HEK293 (cell line): ENCODE measurements around the gene LYVE1.

ENCODE experiments used
- CTCF ChIA-PET: fragments of 350-600 bp; formaldehyde crosslinking; extraction: SDS; loops from one replicate; lab custom pipeline; 2021; ENCODE audit warnings: antibody characterized with exemption; lab: Yijun Ruan, JAX
- POLR2A ChIA-PET: fragments of 300-600 bp; formaldehyde crosslinking; extraction: SDS; loops from one replicate; lab custom pipeline; 2020; ENCODE audit warnings: antibody characterized with exemption, inconsistent platforms; lab: Yijun Ruan, JAX
- H3K27ac ChIP-seq: fragments of 200-500 bp; sonication (Bioruptor generic); 2 replicates; pipeline ENCODE4 v1.5.1; 2014; ENCODE audit warnings: low read depth, low read length, control low read depth, inconsistent platforms; ENCODE audit errors: extremely low read depth
- H3K36me3 ChIP-seq, 2 experiments: fragments of 200-500 bp in 1 of 2; sonication (Bioruptor generic) in 1 of 2; 1 replicate in 1 of 2; 2 replicates in 1 of 2; pipeline ENCODE4 v1.5.1; 2014 to 2017; ENCODE audit warnings: inconsistent platforms in 2 of 2, low read length in 2 of 2; ENCODE audit not compliant: control insufficient read depth in 2 of 2, insufficient read depth in 1 of 2
- H3K4me1 ChIP-seq: fragments of 200-500 bp; sonication (Bioruptor generic); 2 replicates; pipeline ENCODE4 v1.5.1; 2014; ENCODE audit warnings: mild to moderate bottlenecking, low read length, inconsistent platforms; ENCODE audit not compliant: control insufficient read depth, insufficient read depth
- H3K4me3 ChIP-seq: 2 replicates; pipeline ENCODE4 v1.5.1; 2011; ENCODE audit warnings: low read depth, mild to moderate bottlenecking, control low read depth, low read length, moderate library complexity
- H3K9me3 ChIP-seq: fragments of 200-500 bp; sonication (Bioruptor generic); 2 replicates; pipeline ENCODE4 v1.5.1; 2014; ENCODE audit warnings: low read depth, low read length, inconsistent platforms; ENCODE audit not compliant: control insufficient read depth, insufficient read depth
- FEZF1 ChIP-seq: fragments of 450-650 bp; formaldehyde crosslinking; IDR thresholded peaks from 2 replicates; pipeline ENCODE4 v1.5.1; 2016; ENCODE audit warnings: missing biosample characterization, missing genetic modification characterization
- HOXA7 ChIP-seq: sonication (generic); formaldehyde crosslinking; IDR thresholded peaks from 2 replicates; pipeline ENCODE4 v1.8.1; 2022; ENCODE audit warnings: missing genetic modification reagents, borderline replicate concordance
- KLF10 ChIP-seq: fragments of 450-650 bp; IDR thresholded peaks from 2 replicates; pipeline ENCODE4 v1.5.1; 2018; ENCODE audit warnings: missing biosample characterization, mild to moderate bottlenecking, missing genetic modification characterization
- KLF7 ChIP-seq: fragments of 450-650 bp; formaldehyde crosslinking; IDR thresholded peaks from 2 replicates; pipeline ENCODE4 v1.5.1; 2016; ENCODE audit warnings: missing biosample characterization, missing genetic modification characterization, borderline replicate concordance
- MEIS1 ChIP-seq: sonication (generic); formaldehyde crosslinking; IDR thresholded peaks from 2 replicates; pipeline ENCODE4 v1.8.1; 2022; ENCODE audit warnings: missing genetic modification reagents, mild to moderate bottlenecking, borderline replicate concordance
- SALL2 ChIP-seq: fragments of 450-650 bp; formaldehyde crosslinking; IDR thresholded peaks from 2 replicates; pipeline ENCODE4 v1.5.0; 2017; ENCODE audit warnings: missing biosample characterization, mild to moderate bottlenecking, missing genetic modification characterization, borderline replicate concordance
- SCRT1 ChIP-seq: fragments of 450-650 bp; formaldehyde crosslinking; IDR thresholded peaks from 2 replicates; pipeline ENCODE4 v1.5.1; 2016; ENCODE audit warnings: missing biosample characterization, missing genetic modification characterization, borderline replicate concordance
- ZEB2 ChIP-seq: fragments of 450-650 bp; formaldehyde crosslinking; IDR thresholded peaks from 2 replicates; pipeline ENCODE4 v1.5.1; 2016; ENCODE audit warnings: missing biosample characterization, missing genetic modification characterization
- ZFHX2 ChIP-seq: fragments of 450-650 bp; formaldehyde crosslinking; conservative IDR thresholded peaks from 2 replicates; pipeline ENCODE4 v1.5.1; 2016; ENCODE audit warnings: missing biosample characterization, missing genetic modification characterization
- ZNF138 ChIP-seq: fragments of 450-650 bp; formaldehyde crosslinking; IDR thresholded peaks from 2 replicates; pipeline ENCODE4 v1.5.1; 2016; ENCODE audit warnings: missing biosample characterization, missing genetic modification characterization, borderline replicate concordance
- ZNF157 ChIP-seq: fragments of 450-650 bp; formaldehyde crosslinking; IDR thresholded peaks from 2 replicates; pipeline ENCODE4 v1.5.1; 2016; ENCODE audit warnings: missing biosample characterization, missing genetic modification characterization
- ZNF19 ChIP-seq: fragments of 450-650 bp; formaldehyde crosslinking; IDR thresholded peaks from 2 replicates; pipeline ENCODE4; 2016; ENCODE audit warnings: missing biosample characterization, missing genetic modification characterization, low read depth
- ZNF426 ChIP-seq: fragments of 450-650 bp; formaldehyde crosslinking; IDR thresholded peaks from 2 replicates; pipeline ENCODE4 v1.5.1; 2017; ENCODE audit warnings: missing biosample characterization, missing genetic modification characterization, mild to moderate bottlenecking, inconsistent platforms, moderate library complexity
- ZNF473 ChIP-seq: fragments of 450-650 bp; formaldehyde crosslinking; IDR thresholded peaks from 2 replicates; pipeline ENCODE4 v1.5.1; 2017; ENCODE audit warnings: missing biosample characterization, missing genetic modification characterization
- ZNF521 ChIP-seq: fragments of 450-650 bp; formaldehyde crosslinking; IDR thresholded peaks from 2 replicates; pipeline ENCODE4 v1.5.1; 2017; ENCODE audit warnings: missing biosample characterization, mild to moderate bottlenecking, missing genetic modification characterization
- ZNF549 ChIP-seq: fragments of 450-650 bp; IDR thresholded peaks from 2 replicates; pipeline ENCODE4 v1.5.1; 2018; ENCODE audit warnings: missing biosample characterization, missing genetic modification characterization, mild to moderate bottlenecking, inconsistent platforms, moderate library complexity
- ZNF629 ChIP-seq: fragments of 450-650 bp; formaldehyde crosslinking; IDR thresholded peaks from 2 replicates; pipeline ENCODE4 v1.5.1; 2017; ENCODE audit warnings: missing biosample characterization, missing genetic modification characterization
- ZNF660 ChIP-seq: fragments of 450-650 bp; IDR thresholded peaks from 2 replicates; pipeline ENCODE4 v1.5.1; 2018; ENCODE audit warnings: missing biosample characterization, mild to moderate bottlenecking, missing genetic modification characterization
- ZNF768 ChIP-seq: fragments of 450-650 bp; formaldehyde crosslinking; IDR thresholded peaks from 2 replicates; pipeline ENCODE4 v1.5.1; 2018; ENCODE audit warnings: missing biosample characterization, mild to moderate bottlenecking, missing genetic modification characterization
- ZNF792 ChIP-seq: fragments of 450-650 bp; formaldehyde crosslinking; IDR thresholded peaks from 2 replicates; pipeline ENCODE4 v1.5.1; 2016; ENCODE audit warnings: missing biosample characterization, missing genetic modification characterization
- ZSCAN16 ChIP-seq: fragments of 450-650 bp; formaldehyde crosslinking; IDR thresholded peaks from 2 replicates; pipeline ENCODE4 v1.5.1; 2016; ENCODE audit warnings: missing biosample characterization, missing genetic modification characterization
- TF ChIP-seq, protein P1 (sequence below): fragments of 450-650 bp; formaldehyde crosslinking; IDR thresholded peaks from 2 replicates; pipeline ENCODE4 v1.5.1; 2017; ENCODE audit warnings: missing biosample characterization, missing genetic modification characterization
- TF ChIP-seq, protein P2 (sequence below): fragments of 450-650 bp; formaldehyde crosslinking; optimal IDR thresholded peaks from 2 replicates; pipeline ENCODE3; 2016; ENCODE audit warnings: missing biosample characterization, mild to moderate bottlenecking, missing genetic modification characterization
- TF ChIP-seq, protein P3 (sequence below): fragments of 450-650 bp; formaldehyde crosslinking; IDR thresholded peaks from 2 replicates; pipeline ENCODE4 v1.5.1; 2017; ENCODE audit warnings: missing biosample characterization, missing genetic modification characterization
- TF ChIP-seq, protein P4 (sequence below): fragments of 450-650 bp; formaldehyde crosslinking; IDR thresholded peaks from 2 replicates; pipeline ENCODE4 v1.5.1; 2016; ENCODE audit warnings: missing biosample characterization, missing genetic modification characterization
- TF ChIP-seq, protein P5 (sequence below): fragments of 450-650 bp; formaldehyde crosslinking; IDR thresholded peaks from 2 replicates; pipeline ENCODE4; 2016; ENCODE audit warnings: missing biosample characterization, missing genetic modification characterization
- TF ChIP-seq, protein P6 (sequence below): fragments of 450-650 bp; formaldehyde crosslinking; IDR thresholded peaks from 2 replicates; pipeline ENCODE4 v1.5.1; 2016; ENCODE audit warnings: missing biosample characterization, missing genetic modification characterization

Gene LYVE1

DNA sequence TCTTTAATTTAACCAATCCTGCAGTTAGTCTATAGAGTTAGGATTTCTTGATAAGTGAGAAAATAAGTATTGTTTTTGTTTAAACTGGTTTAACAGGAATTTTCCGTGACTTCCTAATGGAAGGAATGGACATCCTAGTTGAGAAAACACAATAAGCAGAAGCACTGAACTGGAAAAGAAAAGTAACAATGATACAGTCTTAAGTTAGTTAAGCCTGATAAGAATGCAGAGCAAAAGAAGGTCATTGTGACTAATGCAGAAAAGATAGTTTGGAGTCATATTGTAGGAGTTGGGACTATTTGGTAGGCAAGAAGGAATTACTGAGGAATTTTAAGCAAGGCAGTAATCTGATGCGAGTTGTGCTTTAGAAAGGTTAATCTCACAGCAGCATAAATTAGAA lies 39.2 kb downstream of the LYVE1 start:
- TF ChIP-seq ZNF521 (tag by site-specific recombination) (no peak), SALL2 (tag by site-specific recombination) (no peak), ZSCAN16 (tag by site-specific recombination) (no peak), ZNF19 (tag by site-specific recombination) (no peak), ZNF426 (tag by site-specific recombination) (no peak), ZNF629 (no peak), ZNF792 (tag by site-specific recombination) (no peak), HOXA7 (no peak), ZNF768 (tag by site-specific recombination) (no peak), ZNF660 (no peak), SCRT1 (no peak), MEIS1 (CRISPR knock-in tag) (no peak), ZNF549 (tag by site-specific recombination) (no peak), ZNF138 (no peak), ZNF473 (tag by site-specific recombination) (no peak), FEZF1 (no peak), ZNF157 (no peak), KLF10 (tag by site-specific recombination) (no peak)
- TF ChIP-seq, protein P1, sequence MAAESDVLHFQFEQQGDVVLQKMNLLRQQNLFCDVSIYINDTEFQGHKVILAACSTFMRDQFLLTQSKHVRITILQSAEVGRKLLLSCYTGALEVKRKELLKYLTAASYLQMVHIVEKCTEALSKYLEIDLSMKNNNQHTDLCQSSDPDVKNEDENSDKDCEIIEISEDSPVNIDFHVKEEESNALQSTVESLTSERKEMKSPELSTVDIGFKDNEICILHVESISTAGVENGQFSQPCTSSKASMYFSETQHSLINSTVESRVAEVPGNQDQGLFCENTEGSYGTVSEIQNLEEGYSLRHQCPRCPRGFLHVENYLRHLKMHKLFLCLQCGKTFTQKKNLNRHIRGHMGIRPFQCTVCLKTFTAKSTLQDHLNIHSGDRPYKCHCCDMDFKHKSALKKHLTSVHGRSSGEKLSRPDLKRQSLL (tag by site-specific recombination): no peak
- TF ChIP-seq, protein P2, sequence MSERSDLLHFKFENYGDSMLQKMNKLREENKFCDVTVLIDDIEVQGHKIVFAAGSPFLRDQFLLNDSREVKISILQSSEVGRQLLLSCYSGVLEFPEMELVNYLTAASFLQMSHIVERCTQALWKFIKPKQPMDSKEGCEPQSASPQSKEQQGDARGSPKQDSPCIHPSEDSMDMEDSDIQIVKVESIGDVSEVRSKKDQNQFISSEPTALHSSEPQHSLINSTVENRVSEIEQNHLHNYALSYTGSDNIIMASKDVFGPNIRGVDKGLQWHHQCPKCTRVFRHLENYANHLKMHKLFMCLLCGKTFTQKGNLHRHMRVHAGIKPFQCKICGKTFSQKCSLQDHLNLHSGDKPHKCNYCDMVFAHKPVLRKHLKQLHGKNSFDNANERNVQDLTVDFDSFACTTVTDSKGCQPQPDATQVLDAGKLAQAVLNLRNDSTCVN (tag by site-specific recombination): no peak
- Histone ChIP-seq H3K4me1 (no peaks in the 10 kb centered on the region), H3K9me3 (no peaks in the 10 kb centered on the region), H3K4me3 (no peak overlapping the region), H3K27ac (no peak overlapping the region), H3K36me3 (peaks cover 0 to 53% of the 10 kb centered on the region in 2 experiments; a peak in 2 of 3 replicates)
- CTCF ChIA-PET: interaction anchor here (1.5 kb wide), 1 partner anchor 11 kb away, joined by 5 read pairs; the partner anchor contains the start of gene RNF141
- POLR2A ChIA-PET: no interaction called here

DNA sequence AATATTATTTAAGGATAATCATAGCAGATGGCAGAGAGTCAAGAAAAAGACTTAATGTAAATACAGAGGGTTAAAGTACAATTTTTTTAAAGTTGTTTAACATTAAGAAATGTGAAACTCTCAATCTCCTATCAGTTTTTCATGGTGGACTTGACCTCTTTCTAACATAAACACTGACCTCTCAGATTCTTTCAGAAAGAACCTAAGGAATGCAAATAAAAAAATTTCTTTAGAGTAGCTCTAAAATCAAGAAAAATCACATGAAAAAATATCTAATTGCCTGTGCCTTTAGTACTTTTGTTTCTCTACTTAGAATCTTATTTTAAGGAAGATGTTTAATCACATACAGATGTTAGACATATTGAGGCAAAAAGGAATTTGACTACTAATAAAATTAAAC lies 40.3 kb downstream of the LYVE1 start:
- ChIA-PET POLR2A (no interaction called here), CTCF (interaction anchor here (0.6 to 1.5 kb wide), 5 partner anchors 9 to 1708 kb away, joined by 3 to 5 read pairs (median 3); partner anchors contain the start of gene RNF141)
- H3K4me3 ChIP-seq: no peak overlapping the region
- H3K9me3 ChIP-seq: no peaks in the 10 kb centered on the region
- no peak overlapping the region for H3K27ac ChIP-seq
- no peaks in the 10 kb centered on the region for H3K4me1 ChIP-seq
- H3K36me3 ChIP-seq: peaks cover 0 to 59% of the 10 kb centered on the region in 2 experiments; a peak in 2 of 3 replicates
- TF ChIP-seq, protein P3, sequence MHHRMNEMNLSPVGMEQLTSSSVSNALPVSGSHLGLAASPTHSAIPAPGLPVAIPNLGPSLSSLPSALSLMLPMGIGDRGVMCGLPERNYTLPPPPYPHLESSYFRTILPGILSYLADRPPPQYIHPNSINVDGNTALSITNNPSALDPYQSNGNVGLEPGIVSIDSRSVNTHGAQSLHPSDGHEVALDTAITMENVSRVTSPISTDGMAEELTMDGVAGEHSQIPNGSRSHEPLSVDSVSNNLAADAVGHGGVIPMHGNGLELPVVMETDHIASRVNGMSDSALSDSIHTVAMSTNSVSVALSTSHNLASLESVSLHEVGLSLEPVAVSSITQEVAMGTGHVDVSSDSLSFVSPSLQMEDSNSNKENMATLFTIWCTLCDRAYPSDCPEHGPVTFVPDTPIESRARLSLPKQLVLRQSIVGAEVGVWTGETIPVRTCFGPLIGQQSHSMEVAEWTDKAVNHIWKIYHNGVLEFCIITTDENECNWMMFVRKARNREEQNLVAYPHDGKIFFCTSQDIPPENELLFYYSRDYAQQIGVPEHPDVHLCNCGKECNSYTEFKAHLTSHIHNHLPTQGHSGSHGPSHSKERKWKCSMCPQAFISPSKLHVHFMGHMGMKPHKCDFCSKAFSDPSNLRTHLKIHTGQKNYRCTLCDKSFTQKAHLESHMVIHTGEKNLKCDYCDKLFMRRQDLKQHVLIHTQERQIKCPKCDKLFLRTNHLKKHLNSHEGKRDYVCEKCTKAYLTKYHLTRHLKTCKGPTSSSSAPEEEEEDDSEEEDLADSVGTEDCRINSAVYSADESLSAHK (tag by site-specific recombination): no peak
- no peak for TF ChIP-seq ZFHX2
- no peak for TF ChIP-seq SALL2 (tag by site-specific recombination)
- TF ChIP-seq ZEB2 (tag by site-specific recombination): no peak
- TF ChIP-seq, protein P4, sequence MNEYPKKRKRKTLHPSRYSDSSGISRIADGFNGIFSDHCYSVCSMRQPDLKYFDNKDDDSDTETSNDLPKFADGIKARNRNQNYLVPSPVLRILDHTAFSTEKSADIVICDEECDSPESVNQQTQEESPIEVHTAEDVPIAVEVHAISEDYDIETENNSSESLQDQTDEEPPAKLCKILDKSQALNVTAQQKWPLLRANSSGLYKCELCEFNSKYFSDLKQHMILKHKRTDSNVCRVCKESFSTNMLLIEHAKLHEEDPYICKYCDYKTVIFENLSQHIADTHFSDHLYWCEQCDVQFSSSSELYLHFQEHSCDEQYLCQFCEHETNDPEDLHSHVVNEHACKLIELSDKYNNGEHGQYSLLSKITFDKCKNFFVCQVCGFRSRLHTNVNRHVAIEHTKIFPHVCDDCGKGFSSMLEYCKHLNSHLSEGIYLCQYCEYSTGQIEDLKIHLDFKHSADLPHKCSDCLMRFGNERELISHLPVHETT (tag by site-specific recombination): no peak
- TF ChIP-seq KLF7 (tag by site-specific recombination): no peak
- TF ChIP-seq, protein P5, sequence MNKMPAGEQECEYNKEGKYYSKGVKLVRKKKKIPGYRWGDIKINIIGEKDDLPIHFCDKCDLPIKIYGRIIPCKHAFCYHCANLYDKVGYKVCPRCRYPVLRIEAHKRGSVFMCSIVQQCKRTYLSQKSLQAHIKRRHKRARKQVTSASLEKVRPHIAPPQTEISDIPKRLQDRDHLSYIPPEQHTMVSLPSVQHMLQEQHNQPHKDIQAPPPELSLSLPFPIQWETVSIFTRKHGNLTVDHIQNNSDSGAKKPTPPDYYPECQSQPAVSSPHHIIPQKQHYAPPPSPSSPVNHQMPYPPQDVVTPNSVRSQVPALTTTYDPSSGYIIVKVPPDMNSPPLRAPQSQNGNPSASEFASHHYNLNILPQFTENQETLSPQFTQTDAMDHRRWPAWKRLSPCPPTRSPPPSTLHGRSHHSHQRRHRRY (tag by site-specific recombination): no peak
- TF ChIP-seq, protein P6, sequence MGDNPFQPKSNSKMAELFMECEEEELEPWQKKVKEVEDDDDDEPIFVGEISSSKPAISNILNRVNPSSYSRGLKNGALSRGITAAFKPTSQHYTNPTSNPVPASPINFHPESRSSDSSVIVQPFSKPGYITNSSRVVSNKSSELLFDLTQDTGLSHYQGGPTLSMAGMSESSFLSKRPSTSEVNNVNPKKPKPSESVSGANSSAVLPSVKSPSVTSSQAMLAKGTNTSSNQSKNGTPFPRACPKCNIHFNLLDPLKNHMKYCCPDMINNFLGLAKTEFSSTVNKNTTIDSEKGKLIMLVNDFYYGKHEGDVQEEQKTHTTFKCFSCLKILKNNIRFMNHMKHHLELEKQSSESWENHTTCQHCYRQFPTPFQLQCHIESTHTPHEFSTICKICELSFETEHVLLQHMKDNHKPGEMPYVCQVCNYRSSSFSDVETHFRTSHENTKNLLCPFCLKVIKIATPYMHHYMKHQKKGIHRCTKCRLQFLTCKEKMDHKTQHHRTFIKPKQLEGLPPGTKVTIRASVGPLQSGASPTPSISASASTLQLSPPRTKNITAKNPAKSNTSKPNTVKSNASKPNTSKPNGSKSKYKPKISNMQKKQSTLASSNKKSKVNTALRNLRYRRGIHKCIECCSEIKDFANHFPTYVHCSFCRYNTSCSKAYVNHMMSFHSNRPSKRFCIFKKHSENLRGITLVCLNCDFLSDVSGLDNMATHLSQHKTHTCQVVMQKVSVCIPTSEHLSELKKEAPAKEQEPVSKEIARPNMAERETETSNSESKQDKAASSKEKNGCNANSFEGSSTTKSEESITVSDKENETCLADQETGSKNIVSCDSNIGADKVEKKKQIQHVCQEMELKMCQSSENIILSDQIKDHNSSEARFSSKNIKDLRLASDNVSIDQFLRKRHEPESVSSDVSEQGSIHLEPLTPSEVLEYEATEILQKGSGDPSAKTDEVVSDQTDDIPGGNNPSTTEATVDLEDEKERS (tag by site-specific recombination): no peak
